DMS79 treated with DMSO at 0.1 percent for 48 hours (cell line): ENCODE measurements around the gene ALG14.

Experiments
- DNase-seq: peaks from one replicate; lab custom pipeline; 2025; lab: John Stamatoyannopoulos, UW

The ALG14 gene

DNA sequence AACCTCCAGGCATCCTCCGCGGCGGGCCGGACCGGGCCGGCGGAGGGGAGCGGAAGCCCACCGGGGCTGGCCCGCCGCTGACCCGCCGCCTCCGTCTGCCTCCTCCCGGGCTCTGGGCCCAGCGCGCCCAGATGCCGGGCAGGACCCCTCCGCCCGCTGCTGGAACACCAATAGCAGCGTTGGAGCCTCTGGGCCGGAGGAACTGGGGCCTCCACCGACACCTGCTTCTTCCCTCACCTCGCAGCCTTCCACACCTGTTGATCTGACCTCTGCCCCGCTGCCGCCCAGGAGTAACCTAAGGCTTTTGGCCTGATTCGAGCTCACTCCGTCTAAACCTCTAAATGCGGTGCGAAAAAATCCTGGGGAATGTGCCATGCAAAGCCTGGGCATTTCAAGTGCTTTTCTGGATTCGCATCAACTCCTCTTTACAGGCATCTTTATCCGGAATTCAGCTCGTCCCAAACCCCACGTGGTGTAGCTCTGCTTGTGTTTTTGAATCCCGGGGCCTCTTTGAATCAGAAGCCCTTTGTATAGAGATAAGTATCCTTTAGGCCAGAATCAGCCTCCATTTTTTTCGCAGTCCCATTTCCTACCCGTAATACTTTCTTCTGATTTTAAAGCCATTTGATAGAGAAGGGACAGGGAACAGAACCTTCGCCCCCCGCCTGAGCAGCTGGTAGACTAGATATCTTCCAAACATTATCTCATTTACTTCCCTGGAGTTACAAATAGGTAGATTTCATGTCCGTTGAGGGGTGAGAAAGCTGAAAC is 145.2 kb downstream of the ALG14 start:
- DNase-seq, result peak; percentile 73

DNA sequence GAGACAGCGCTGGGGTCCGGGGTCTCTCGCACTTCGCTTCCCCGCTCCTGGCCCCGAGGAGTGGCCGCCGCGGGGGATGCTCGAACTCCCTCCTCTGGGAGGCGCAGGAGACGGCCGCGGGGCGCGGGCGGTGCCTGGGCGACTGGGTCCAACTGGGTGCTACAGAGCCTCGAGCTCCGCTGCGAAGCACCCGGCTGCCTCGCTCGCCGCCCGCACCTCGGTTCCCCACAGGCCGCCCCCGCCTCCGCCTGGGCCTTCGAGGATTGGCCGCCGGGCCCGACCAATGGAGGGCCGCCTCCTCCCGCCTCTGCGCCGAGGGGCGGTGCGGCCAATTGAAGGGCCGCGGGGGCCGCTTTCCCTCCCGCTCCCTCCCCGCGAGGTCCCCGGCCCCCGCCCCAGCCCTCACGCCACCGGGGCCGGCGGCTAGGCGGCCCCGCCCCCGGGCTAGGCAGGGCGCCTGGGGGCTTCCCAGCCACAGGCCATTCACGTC is 145.8 kb downstream of the ALG14 start, which contains the start of gene CNN3:
TSS of gene CNN3 (minus strand) at position 196 of the 490 bp plus-strand sequence. CDS start 216 bp downstream, outside the sequence.
- DNase-seq, result peak; percentile 83

DNA sequence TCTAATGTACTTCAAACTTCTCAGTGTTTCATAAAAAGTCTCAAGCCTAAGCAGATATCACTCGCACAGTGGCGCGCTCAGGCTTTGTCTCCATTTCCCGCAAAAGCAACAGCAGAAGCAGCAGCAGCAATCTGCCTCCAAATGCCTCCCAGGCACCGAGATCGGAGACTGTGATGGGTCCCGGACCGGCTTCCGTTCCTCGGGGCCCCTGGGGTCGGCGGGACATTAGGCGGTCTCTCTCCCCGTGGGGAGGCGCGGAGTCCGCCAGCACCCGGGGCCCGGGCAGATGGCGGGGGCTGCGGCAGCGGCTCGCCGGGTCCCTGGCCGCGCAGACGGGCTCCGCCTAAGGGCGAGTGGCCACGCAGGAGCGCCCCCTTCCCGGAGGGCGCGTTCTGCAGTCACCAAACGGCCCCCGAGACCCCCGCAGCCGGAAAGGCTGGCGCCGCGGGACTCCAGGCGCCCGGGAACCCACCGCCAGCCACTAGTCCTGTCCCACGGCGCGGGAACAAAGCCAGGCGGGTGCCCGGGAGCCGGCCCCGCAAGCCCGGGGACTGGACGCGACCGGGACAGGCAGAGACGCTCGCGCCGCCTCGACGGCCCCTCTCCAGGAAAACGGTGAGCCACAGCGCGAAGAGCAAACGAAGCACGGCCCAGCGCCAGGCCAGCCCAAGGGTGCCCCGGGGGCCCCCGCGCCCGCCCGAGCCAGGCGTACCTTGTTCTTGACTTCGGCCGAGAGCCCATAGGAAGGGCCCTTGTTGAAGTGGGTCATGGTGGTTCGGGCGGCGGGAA is 146.4 kb downstream of the ALG14 start:
- peak; percentile 67 for DNase-seq

DNA sequence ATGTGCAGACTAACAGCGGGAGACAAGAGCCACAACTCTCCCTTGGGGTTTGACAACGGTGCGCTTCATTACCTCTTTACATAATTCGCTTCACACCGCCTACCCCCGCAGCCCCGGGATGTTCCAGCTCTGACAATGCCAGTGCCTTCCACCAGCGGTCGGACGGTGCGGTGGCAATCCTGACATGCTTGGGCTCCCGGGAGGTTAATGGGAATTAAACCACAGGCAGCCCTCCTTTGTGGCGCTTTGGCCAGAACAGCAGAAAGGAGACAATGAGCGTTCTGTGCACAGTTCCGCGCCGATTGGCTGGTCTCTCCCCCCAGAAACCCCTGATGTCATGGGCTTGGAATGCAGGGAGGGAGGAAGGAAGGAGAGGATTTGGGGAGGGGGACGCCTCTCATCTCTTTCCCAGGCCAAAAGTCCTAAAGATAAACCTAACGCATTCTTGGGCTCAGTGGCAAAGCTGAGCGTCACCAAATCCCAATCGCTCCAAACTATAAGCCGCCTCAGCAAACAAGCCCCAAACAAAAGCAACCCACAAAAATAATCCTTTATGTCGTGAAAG is 147.1 kb downstream of the ALG14 start:
- peak; percentile 71 for DNase-seq

DNA sequence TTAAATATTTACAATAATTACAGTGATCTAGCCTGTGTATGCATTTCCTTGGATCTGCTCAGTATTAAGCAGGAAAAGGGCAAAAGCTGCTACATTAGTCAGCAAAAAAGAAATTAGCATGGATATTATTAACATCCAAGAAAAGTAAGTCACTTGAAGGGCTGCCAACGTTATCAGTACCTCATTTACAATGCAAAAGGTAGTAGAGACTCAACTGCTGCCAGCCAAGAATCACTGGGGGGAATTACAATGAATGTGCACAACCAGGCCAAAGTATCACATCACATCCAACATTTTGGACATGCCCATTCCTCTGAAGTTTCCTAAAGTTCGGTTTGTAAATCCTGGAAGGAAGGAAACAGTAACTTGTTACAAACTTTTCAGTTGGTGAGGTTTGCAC is 147.7 kb downstream of the ALG14 start:
- DNase-seq, result peak; percentile 40
